Left lung (tissue), 10 donors: ENCODE results near the gene GMDS. TPM values are rescaled to one million over a fixed set of nuclear protein-coding genes. Genes with fewer than 3 reads are reported as not detected.
A peak's percentile ranks its signal among the peaks of the same experiment; 100 is the strongest.

ENCODE experiments used
- ATAC-seq: fragments of 200-7000 bp; cut with Tn5 transposase; one replicate; pipeline ENCODE4 v1.9.1; 2020; ENCODE audit warnings: moderate library complexity
- DNase-seq, 4 donors: peaks; one replicate each; pipeline ENCODE4 v3.0.0-alpha.2; 2013 to 2020
- H3K27ac ChIP-seq, 2 donors: fragments of 200-600 bp; sonication (generic) in 1 of 2; one replicate each; pipeline versions ENCODE4 v1.5.0 to v1.8.0; 2020 to 2021
- H3K27me3 ChIP-seq, 2 donors: fragments of 200-600 bp; sonication (generic) in 1 of 2; one replicate each; pipeline versions ENCODE4 v1.5.0 to v1.8.0; 2020 to 2021
- H3K36me3 ChIP-seq, 2 donors: fragments of 200-600 bp; sonication (generic) in 1 of 2; one replicate each; pipeline versions ENCODE4 v1.5.0 to v1.8.0; 2020 to 2021
- H3K4me1 ChIP-seq, 2 donors: fragments of 200-600 bp; one replicate each; pipeline ENCODE4 v1.8.0; 2021
- H3K4me3 ChIP-seq, 2 donors: fragments of 200-600 bp; sonication (generic) in 1 of 2; one replicate each; pipeline versions ENCODE4 v1.5.0 to v1.8.0; 2020 to 2021; ENCODE audit warnings: mild to moderate bottlenecking in 1 of 2
- H3K9me3 ChIP-seq, 2 donors: fragments of 200-600 bp; sonication (generic) in 1 of 2; one replicate each; pipeline versions ENCODE4 v1.5.0 to v1.8.0; 2020 to 2021
- CTCF ChIP-seq, 2 donors: fragments of 200-600 bp; sonication (generic) in 1 of 2; IDR thresholded peaks; one replicate each; pipeline versions ENCODE4 v1.5.0 to v1.8.0; 2021; ENCODE audit warnings: antibody characterized with exemption in 2 of 2
- intact Hi-C, 2 donors: fragments of 100-400 bp; cut with DNase I; formaldehyde crosslinking; loops; one replicate each; pipeline versions ENCODE4 v1.11.2 to v1.14.2; 2022
- polyA plus RNA-seq, 6 donors: library from polyadenylated mRNA; unstranded; fragments of 120-200 nt; gene quantifications; one replicate each; pipeline ENCODE4 v1.2.1, GENCODE V29; 2013; ENCODE audit not compliant: insufficient read length in 6 of 6
- total RNA-seq, 2 donors: library from RNA; stranded (reverse); fragmentation: NEBNext Ultra II Directional; extraction: Animal tissue kit (Norgen Biotek cat#: 25700); gene quantifications; one replicate each; pipeline ENCODE4 v1.2.1, GENCODE V29; 2021
- donor health status: DM: no; HTN: yes; CAD: no.
- donor health status: DM: no; HTN: no; CAD: no.

The GMDS gene
- total and polyA plus RNA-seq, 8 donors, result 16.5 to 25.4 (median 21.2) TPM

GRCh38 chr6:1607516-1608221, 637.7 kb downstream of the GMDS start:
- Histone ChIP-seq H3K4me3 (no peak overlapping the region), H3K27ac (no peak overlapping the region), H3K4me1 (peaks cover 20 to 67% of the 10 kb centered on the region in 2 donors), H3K9me3 (no peaks in the 10 kb centered on the region), H3K36me3 (no peaks in the 10 kb centered on the region), H3K27me3 (peaks cover 82 to 100% of the 10 kb centered on the region in 2 donors)
- intact Hi-C loops, result loop anchor here in 1 of 2 donors (5.0 to 10.0 kb wide), 5 partner anchors 77 to 837 kb away; no protein-coding TSS in a partner anchor
- ATAC-seq (no peak), DNase-seq (no peak)
- no peak for TF ChIP-seq CTCF (IDR thresholded peaks at IDR 0.05)

- no peak for ATAC-seq
- TF ChIP-seq CTCF (IDR thresholded peaks at IDR 0.05), result no peak
- Histone ChIP-seq H3K36me3 (no peaks in the 10 kb centered on the region), H3K4me3 (no peak overlapping the region), H3K27ac (no peak overlapping the region), H3K27me3 (peaks cover 82 to 100% of the 10 kb centered on the region in 2 donors), H3K4me1 (peaks cover 20 to 60% of the 10 kb centered on the region in 2 donors), H3K9me3 (no peaks in the 10 kb centered on the region)
- intact Hi-C loops, result loop anchor here in 1 of 2 donors (5.0 to 10.0 kb wide), 5 partner anchors 78 to 838 kb away; no protein-coding TSS in a partner anchor
- DNase-seq, result no peak
Measured at GRCh38 chr6:1606780-1607515, 638.5 kb downstream of the GMDS start.

GRCh38 chr6:1605893-1606779, 639.3 kb downstream of the GMDS start:
- Histone ChIP-seq H3K9me3 (no peaks in the 10 kb centered on the region), H3K27ac (no peak overlapping the region), H3K36me3 (no peaks in the 10 kb centered on the region), H3K27me3 (peaks cover 84 to 100% of the 10 kb centered on the region in 2 donors), H3K4me1 (peaks cover 17 to 52% of the 10 kb centered on the region in 2 donors), H3K4me3 (no peak overlapping the region)
- DNase-seq, result no peak
- ATAC-seq, result no peak
- intact Hi-C loops, result loop anchor here in 1 of 2 donors (5.0 to 10.0 kb wide), 5 partner anchors 79 to 839 kb away; no protein-coding TSS in a partner anchor
- no peak for TF ChIP-seq CTCF (IDR thresholded peaks at IDR 0.05)

- no peaks in the 10 kb centered on the region for H3K9me3 ChIP-seq
- intact Hi-C loops, result loop anchor here in 1 of 2 donors (5.0 to 10.0 kb wide), 5 partner anchors 80 to 840 kb away; no protein-coding TSS in a partner anchor
- ATAC-seq, result peak; percentile 4
- H3K36me3 ChIP-seq, result no peaks in the 10 kb centered on the region
- no peak for DNase-seq
- peak overlapping the region; percentile 36 for H3K4me3 ChIP-seq
- no peak for TF ChIP-seq CTCF (IDR thresholded peaks at IDR 0.05)
- H3K27ac ChIP-seq, result no peak overlapping the region
- peaks cover 17 to 43% of the 10 kb centered on the region in 2 donors for H3K4me1 ChIP-seq
- H3K27me3 ChIP-seq, result peaks cover 85 to 99% of the 10 kb centered on the region in 2 donors
Measured at GRCh38 chr6:1605004-1605892, 640.2 kb downstream of the GMDS start.
